Hepatocyte (in vitro differentiated cells): ENCODE results near the gene TBL1X. TPM values are rescaled to one million over a fixed set of nuclear protein-coding genes. Genes with fewer than 3 reads are reported as not detected.

Experiments
- DNase-seq: peaks from one replicate; pipeline ENCODE4 v3.0.0-alpha.2; 2016; ENCODE audit warnings: low spot score
- H2AFZ ChIP-seq: fragments of 200-600 bp; sonication (generic); 2 replicates; pipeline ENCODE4 v1.6.0; 2016; ENCODE audit warnings: antibody characterized with exemption, mild to moderate bottlenecking
- H3K27ac ChIP-seq: fragments of 200-600 bp; sonication (generic); 2 replicates; pipeline ENCODE4 v1.5.1; 2016; ENCODE audit warnings: mild to moderate bottlenecking
- H3K27me3 ChIP-seq: fragments of 200-600 bp; sonication (generic); 2 replicates; pipeline ENCODE4 v1.6.1; 2016
- H3K36me3 ChIP-seq: fragments of 200-600 bp; sonication (generic); replicated peaks from 2 replicates; pipeline ENCODE4 v1.5.1; 2016; ENCODE audit warnings: low read depth; ENCODE audit not compliant: insufficient read depth
- H3K4me1 ChIP-seq: fragments of 200-600 bp; sonication (generic); 2 replicates; pipeline ENCODE4 v1.5.1; 2016; ENCODE audit warnings: mild to moderate bottlenecking, moderate library complexity; ENCODE audit not compliant: insufficient read depth
- H3K4me2 ChIP-seq: fragments of 200-600 bp; sonication (generic); 2 replicates; pipeline ENCODE4 v1.6.0; 2016
- H3K4me3 ChIP-seq: fragments of 200-600 bp; sonication (generic); 2 replicates; pipeline ENCODE4 v1.5.1; 2016; ENCODE audit warnings: mild to moderate bottlenecking
- H3K79me2 ChIP-seq: fragments of 200-600 bp; sonication (generic); 2 replicates; pipeline ENCODE4 v1.6.0; 2017; ENCODE audit warnings: mild to moderate bottlenecking
- H3K9me2 ChIP-seq: fragments of 200-600 bp; sonication (generic); replicated peaks from 2 replicates; pipeline ENCODE4 v1.6.0; 2017; ENCODE audit warnings: mild to moderate bottlenecking; ENCODE audit not compliant: insufficient read depth
- H3K9me3 ChIP-seq: fragments of 200-600 bp; sonication (generic); 2 replicates; pipeline ENCODE4 v1.5.1; 2016; ENCODE audit warnings: low read depth, mild to moderate bottlenecking
- H4K20me1 ChIP-seq: fragments of 200-600 bp; sonication (generic); 2 replicates; pipeline ENCODE4 v1.6.0; 2016; ENCODE audit warnings: mild to moderate bottlenecking; ENCODE audit not compliant: insufficient read depth, poor library complexity, severe bottlenecking
- CTCF ChIP-seq: fragments of 200-600 bp; sonication (generic); IDR thresholded peaks from 2 replicates; pipeline ENCODE4 v1.5.1; 2016; ENCODE audit warnings: antibody characterized with exemption, mild to moderate bottlenecking; ENCODE audit not compliant: poor library complexity
- EZH2 ChIP-seq: fragments of 200-600 bp; sonication (generic); IDR thresholded peaks from 2 replicates; pipeline ENCODE4 v1.6.1; 2016; ENCODE audit warnings: antibody characterized with exemption, mild to moderate bottlenecking, borderline replicate concordance
- EZH2phosphoT487 ChIP-seq: fragments of 200-600 bp; sonication (generic); IDR thresholded peaks from one replicate; pipeline ENCODE4 v1.6.1; 2018; ENCODE audit warnings: antibody characterized with exemption, mild to moderate bottlenecking, low read depth, moderate library complexity; ENCODE audit not compliant: unreplicated experiment, severe bottlenecking
- WGBS: methylation state at CpG from one replicate; pipeline ENCODE4 v1.1.6; 2016; ENCODE audit warnings: low lambda C conversion rate; ENCODE audit errors: missing lambda C conversion rate; 5-methylcytosine and 5-hydroxymethylcytosine counted together
- polyA plus RNA-seq: library from polyadenylated mRNA; unstranded; fragments of >200 nt; fragmentation: Nextera tagmentation; extraction: Ambion mirVana; gene quantifications from 2 replicates; pipeline ENCODE4 v1.2.1, GENCODE V29; 2016
- total RNA-seq: library from RNA; depleted of rRNA; stranded (reverse); fragments of >200 nt; gene quantifications from 2 replicates; pipeline ENCODE4 v1.2.3, GENCODE V29; 2014

The TBL1X gene
- total and polyA plus RNA-seq, 2 experiments from 2014 or later, result 14.9 to 16.0 TPM

DNA sequence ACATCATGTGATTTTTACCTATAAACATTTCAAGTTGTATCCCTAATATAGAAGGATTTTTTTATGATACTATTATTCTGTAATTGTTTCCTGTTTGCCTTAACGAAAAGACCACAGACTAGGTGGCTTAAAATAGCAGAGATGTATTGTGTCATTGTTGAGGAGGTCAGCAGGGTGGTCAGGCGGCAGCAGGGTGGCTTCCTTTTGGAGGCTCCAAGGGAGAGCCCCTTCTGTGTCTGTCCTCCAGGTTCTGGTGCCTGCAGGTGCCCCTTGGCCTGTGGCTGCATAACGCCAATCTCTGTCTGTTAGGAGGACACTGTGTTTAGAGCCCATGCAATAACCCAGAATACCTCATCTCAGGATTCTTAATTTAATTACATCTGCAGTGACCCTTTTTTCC is 118.1 kb downstream of the TBL1X start:
- H3K27me3 ChIP-seq, result no peaks in the 10 kb centered on the region
- no peaks in the 10 kb centered on the region for H3K36me3 ChIP-seq
- H3K9me3 ChIP-seq, result peaks cover 4% of the 10 kb centered on the region
- no peak overlapping the region for H3K4me2 ChIP-seq
- H3K79me2 ChIP-seq, result peaks cover 22% of the 10 kb centered on the region
- WGBS, result 44% methylated on average over 3 of the region's 3 CpGs
- no peak for TF ChIP-seq CTCF
- TF ChIP-seq EZH2phosphoT487, result no peak
- no peak for TF ChIP-seq EZH2
- H3K4me1 ChIP-seq, result no peaks in the 10 kb centered on the region
- H3K4me3 ChIP-seq, result no peak overlapping the region
- H2AFZ ChIP-seq, result no peak overlapping the region
- H3K27ac ChIP-seq, result no peak overlapping the region
- DNase-seq, result no peak
- no peaks in the 10 kb centered on the region for H3K9me2 ChIP-seq
- no peaks in the 10 kb centered on the region for H4K20me1 ChIP-seq

DNA sequence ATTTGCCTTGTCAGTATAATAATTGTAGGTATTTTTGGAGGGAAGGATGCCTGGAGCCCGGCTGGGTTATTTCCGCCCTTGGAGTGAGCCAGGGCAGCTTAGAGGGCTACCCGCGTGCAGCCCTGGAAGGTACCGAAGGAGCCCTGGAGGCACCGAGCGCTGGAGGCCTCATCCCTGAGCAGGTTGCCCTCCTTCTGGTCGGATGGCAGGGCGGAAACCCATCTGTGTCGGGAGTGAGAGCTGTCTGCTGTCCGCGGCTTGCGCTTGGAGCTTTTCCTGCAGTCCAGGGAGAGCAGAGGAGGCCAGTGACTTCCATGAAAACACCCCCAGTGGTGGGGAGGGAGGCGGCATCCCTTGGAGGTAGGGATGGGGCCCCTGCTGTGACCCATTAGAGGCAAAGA is 122.1 kb downstream of the TBL1X start:
- Histone ChIP-seq H3K36me3 (no peaks in the 10 kb centered on the region), H3K9me3 (peaks cover 4% of the 10 kb centered on the region), H3K27ac (no peak overlapping the region), H3K4me1 (no peaks in the 10 kb centered on the region), H3K9me2 (no peaks in the 10 kb centered on the region), H2AFZ (no peak overlapping the region), H4K20me1 (no peaks in the 10 kb centered on the region), H3K27me3 (no peaks in the 10 kb centered on the region), H3K4me2 (no peak overlapping the region), H3K4me3 (no peak overlapping the region), H3K79me2 (peaks cover 22% of the 10 kb centered on the region)
- TF ChIP-seq EZH2 (no peak), CTCF (no peak), EZH2phosphoT487 (no peak)
- 77% methylated on average over 14 of the region's 14 CpGs for WGBS
- no peak for DNase-seq

DNA sequence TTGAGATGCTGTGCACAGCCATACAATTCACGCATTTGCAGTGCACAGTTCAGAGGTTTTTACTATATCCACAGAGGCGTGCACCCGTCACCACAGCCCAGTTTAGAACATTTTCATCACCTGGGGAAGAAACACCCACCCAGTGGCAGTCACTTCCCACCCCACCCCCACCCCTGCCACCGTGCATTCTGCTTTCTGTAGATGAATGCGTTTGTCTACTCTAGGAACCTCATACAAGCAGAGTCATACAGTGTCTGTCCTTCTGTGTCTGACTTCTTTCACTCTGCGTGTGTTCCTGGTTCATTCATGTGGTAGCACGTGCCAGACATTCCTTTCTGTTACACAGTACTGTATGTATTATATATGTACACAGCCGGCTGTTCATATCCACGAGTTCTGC is 122.8 kb downstream of the TBL1X start:
- no peaks in the 10 kb centered on the region for H3K27me3 ChIP-seq
- H3K4me1 ChIP-seq, result no peaks in the 10 kb centered on the region
- H2AFZ ChIP-seq, result no peak overlapping the region
- H4K20me1 ChIP-seq, result no peaks in the 10 kb centered on the region
- 81% methylated on average over 9 of the region's 9 CpGs for WGBS
- no peak overlapping the region for H3K4me3 ChIP-seq
- H3K9me2 ChIP-seq, result no peaks in the 10 kb centered on the region
- H3K79me2 ChIP-seq, result peaks cover 22% of the 10 kb centered on the region
- H3K4me2 ChIP-seq, result no peak overlapping the region
- H3K9me3 ChIP-seq, result peaks cover 4% of the 10 kb centered on the region
- DNase-seq, result no peak
- H3K36me3 ChIP-seq, result no peaks in the 10 kb centered on the region
- no peak for TF ChIP-seq EZH2
- no peak for TF ChIP-seq CTCF
- H3K27ac ChIP-seq, result no peak overlapping the region

GRCh38 chrX:9591496-9591895 is 126.6 kb downstream of the TBL1X start:
- H3K27me3 ChIP-seq, result no peaks in the 10 kb centered on the region
- H3K4me2 ChIP-seq, result no peak overlapping the region
- no peak overlapping the region for H2AFZ ChIP-seq
- no peaks in the 10 kb centered on the region for H3K4me1 ChIP-seq
- DNase-seq, result no peak
- no peak overlapping the region for H3K4me3 ChIP-seq
- H3K79me2 ChIP-seq, result no peaks in the 10 kb centered on the region
- 86% methylated on average over 2 of the region's 2 CpGs for WGBS
- no peaks in the 10 kb centered on the region for H3K9me3 ChIP-seq
- H3K36me3 ChIP-seq, result no peaks in the 10 kb centered on the region
- TF ChIP-seq CTCF, result no peak
- TF ChIP-seq EZH2phosphoT487, result no peak
- TF ChIP-seq EZH2, result no peak
- no peaks in the 10 kb centered on the region for H3K9me2 ChIP-seq
- H4K20me1 ChIP-seq, result no peaks in the 10 kb centered on the region
- no peak overlapping the region for H3K27ac ChIP-seq
